Testis (tissue), 2 donors: ENCODE results near the gene THNSL1.

Experiments
- CTCF ChIP-seq, 3 experiments: fragments of 450-650 bp in 2 of 3; fragments of 200-600 bp in 1 of 3; sonication (generic) in 1 of 3; IDR thresholded peaks; one replicate each; pipeline ENCODE4 v1.5.1; 2016 to 2019; ENCODE audit warnings: antibody characterized with exemption in 3 of 3, mild to moderate bottlenecking in 2 of 3, moderate library complexity in 1 of 3
- POLR2A ChIP-seq: fragments of 450-650 bp; IDR thresholded peaks from one replicate; pipeline ENCODE4 v1.6.1; 2017; ENCODE audit warnings: antibody characterized with exemption, mild to moderate bottlenecking, moderate library complexity

- no peak for TF ChIP-seq CTCF (IDR thresholded peaks at IDR 0.05)
- TF ChIP-seq POLR2A, result no peak
Observed at GRCh38 chr10:24989867-24990266, 26.5 kb upstream of the THNSL1 start.
